Breast epithelium (tissue), 4 donors: ENCODE data around the gene PALLD. TPM values are rescaled to one million over a fixed set of nuclear protein-coding genes. Genes with fewer than 3 reads are reported as not detected.
A peak's percentile ranks its signal among the peaks of the same experiment; 100 is the strongest.

ENCODE experiments used
- DNase-seq, 2 donors: peaks; one replicate each; pipeline ENCODE4 v3.0.0-alpha.2; 2019; ENCODE audit warnings: low spot score in 2 of 2
- H3K27ac ChIP-seq, 2 donors: fragments of 200-600 bp; sonication (generic) in 1 of 2; one replicate each; pipeline ENCODE4 v1.5.1; 2016 to 2019; ENCODE audit warnings: mild to moderate bottlenecking in 1 of 2
- H3K27me3 ChIP-seq, 2 donors: fragments of 200-600 bp; sonication (generic) in 1 of 2; one replicate each; pipeline versions ENCODE4 v1.5.1 to v1.6.0; 2017 to 2019; ENCODE audit warnings: control low read depth in 1 of 2, mild to moderate bottlenecking in 1 of 2
- H3K36me3 ChIP-seq: fragments of 200-600 bp; one replicate; pipeline ENCODE4 v1.5.1; 2019
- H3K4me1 ChIP-seq, 2 donors: fragments of 200-600 bp; sonication (generic); one replicate each; pipeline ENCODE4 v1.5.1; 2016 to 2019; ENCODE audit warnings: control low read depth in 1 of 2
- H3K4me3 ChIP-seq, 3 donors: fragments of 200-600 bp; sonication (generic); 1 replicate in 2 of 3; 2 replicates in 1 of 3; pipeline ENCODE4 v1.5.1; 2016 to 2019; ENCODE audit warnings: mild to moderate bottlenecking in 3 of 3, moderate library complexity in 2 of 3
- H3K9me3 ChIP-seq, 2 donors: fragments of 200-600 bp; sonication (generic) in 1 of 2; one replicate each; pipeline ENCODE4 v1.5.1; 2016 to 2019; ENCODE audit warnings: control low read depth in 1 of 2
- CTCF ChIP-seq, 3 donors: fragments of 450-650 bp; IDR thresholded peaks; one replicate each; pipeline ENCODE4 v1.5.1; 2016 to 2017; ENCODE audit warnings: antibody characterized with exemption in 3 of 3, mild to moderate bottlenecking in 3 of 3, moderate library complexity in 3 of 3
- POLR2A ChIP-seq: fragments of 450-650 bp; IDR thresholded peaks from one replicate; pipeline ENCODE4 v1.6.1; 2016; ENCODE audit warnings: antibody characterized with exemption, mild to moderate bottlenecking, moderate library complexity
- POLR2AphosphoS5 ChIP-seq, 3 donors: sonication (generic); formaldehyde crosslinking; IDR thresholded peaks; one replicate each; pipeline ENCODE4 v1.6.1; 2017; ENCODE audit warnings: antibody characterized with exemption in 3 of 3
- intact Hi-C: fragments of 100-400 bp; cut with DNase I; formaldehyde crosslinking; loops from one replicate; pipeline ENCODE4 v1.15.1; 2023; ENCODE audit warnings: low total_unique reads
- total RNA-seq, 3 donors: library from RNA; depleted of rRNA; stranded (reverse); fragments of >200 nt; gene quantifications; one replicate each; pipeline ENCODE4 v1.1.0, GENCODE V29; 2016

PALLD gene
- total RNA-seq, 3 donors from 2014 or later = 96.0 to 186 (median 174) TPM

- Histone ChIP-seq H3K4me3 (peak overlapping the region in 1 of 3 donors; percentile 4), H3K27ac (peak overlapping the region; percentile 13 to 22), H3K4me1 (no peaks in the 10 kb centered on the region), H3K27me3 (no peaks in the 10 kb centered on the region), H3K36me3 (no peaks in the 10 kb centered on the region), H3K9me3 (no peaks in the 10 kb centered on the region)
- DNase-seq = no peak
- intact Hi-C loops = no loop called here
- TF ChIP-seq CTCF (IDR thresholded peaks at IDR 0.05) (no peak), POLR2AphosphoS5 (IDR thresholded peaks at IDR 0.05) (no peak), POLR2A (no peak)
These were observed 197.1 kb downstream of the PALLD start for GRCh38 chr4:168693750-168694490.

GRCh38 chr4:168694667-168695066 lies 197.8 kb downstream of the PALLD start:
- Histone ChIP-seq H3K4me1 (no peaks in the 10 kb centered on the region), H3K36me3 (no peaks in the 10 kb centered on the region), H3K27ac (peak overlapping the region in 1 of 2 donors; percentile 22), H3K9me3 (no peaks in the 10 kb centered on the region), H3K27me3 (no peaks in the 10 kb centered on the region), H3K4me3 (no peak overlapping the region)
- intact Hi-C loops = no loop called here
- DNase-seq = no peak
- TF ChIP-seq CTCF (IDR thresholded peaks at IDR 0.05) (no peak), POLR2A (no peak), POLR2AphosphoS5 (IDR thresholded peaks at IDR 0.05) (no peak)

GRCh38 chr4:168695288-168695687 lies 198.4 kb downstream of the PALLD start:
- H3K27ac ChIP-seq = no peak overlapping the region

GRCh38 chr4:168696280-168696679 lies 199.4 kb downstream of the PALLD start:
- no peaks in the 10 kb centered on the region for H3K4me1 ChIP-seq
- no peak overlapping the region for H3K4me3 ChIP-seq
- TF ChIP-seq POLR2AphosphoS5 (IDR thresholded peaks at IDR 0.05) = no peak
- no peak for TF ChIP-seq CTCF (IDR thresholded peaks at IDR 0.05)
- no peak for TF ChIP-seq POLR2A
- DNase-seq = no peak
- H3K27ac ChIP-seq = no peak overlapping the region
- no peaks in the 10 kb centered on the region for H3K27me3 ChIP-seq
- H3K9me3 ChIP-seq = no peaks in the 10 kb centered on the region
- no peaks in the 10 kb centered on the region for H3K36me3 ChIP-seq
- intact Hi-C loops = no loop called here

More at GRCh38 chr4:168695288-168695687, 198.4 kb downstream of the PALLD start:
- Histone ChIP-seq H3K4me1 (no peaks in the 10 kb centered on the region), H3K4me3 (no peak overlapping the region), H3K9me3 (no peaks in the 10 kb centered on the region), H3K27me3 (no peaks in the 10 kb centered on the region), H3K36me3 (no peaks in the 10 kb centered on the region)
- no peak for DNase-seq
- TF ChIP-seq POLR2A = no peak
- TF ChIP-seq CTCF (IDR thresholded peaks at IDR 0.05) = no peak
- no peak for TF ChIP-seq POLR2AphosphoS5 (IDR thresholded peaks at IDR 0.05)
- intact Hi-C loops = no loop called here

- intact Hi-C loops = no loop called here
- no peaks in the 10 kb centered on the region for H3K4me1 ChIP-seq
- DNase-seq = no peak
- H3K4me3 ChIP-seq = no peak overlapping the region
- H3K27ac ChIP-seq = no peak overlapping the region
- no peaks in the 10 kb centered on the region for H3K9me3 ChIP-seq
- no peak for TF ChIP-seq CTCF (IDR thresholded peaks at IDR 0.05)
- TF ChIP-seq POLR2A = no peak
- TF ChIP-seq POLR2AphosphoS5 (IDR thresholded peaks at IDR 0.05) = no peak
- H3K27me3 ChIP-seq = no peaks in the 10 kb centered on the region
- H3K36me3 ChIP-seq = no peaks in the 10 kb centered on the region
These were observed 200.0 kb downstream of the PALLD start for GRCh38 chr4:168696826-168697225.
